Activated naive CD8-positive, alpha-beta T cell treated with anti-CD3 and anti-CD28 coated beads, Interleukin-2, amount 10 ng/mL, durations not matched to agents 7 days and 5 days (primary cell): ENCODE results near the gene DSC1. TPM values are rescaled to one million over a fixed set of nuclear protein-coding genes. Genes with fewer than 3 reads are reported as not detected.

ENCODE experiments used
- ATAC-seq: fragments of 150-1000 bp; cut with Tn5 transposase; one replicate; pipeline ENCODE4 v1.10.0; 2021; ENCODE audit warnings: low read depth, moderate library complexity
- POLR2A ChIA-PET: fragments of 350-600 bp; sonication (Branson Sonifier 250); formaldehyde crosslinking; loops from one replicate; lab custom pipeline; 2021; ENCODE audit warnings: antibody characterized with exemption; lab: Charles Lee
- DNase-seq: peaks from one replicate; pipeline ENCODE4 v3.0.0; 2021
- H3K27ac Mint-ChIP-seq: one replicate; pipeline ENCODE4 v1.8.0; 2022; ENCODE audit warnings: mild to moderate bottlenecking, mixed read lengths
- H3K27me3 Mint-ChIP-seq: one replicate; pipeline ENCODE4 v1.8.0; 2022; ENCODE audit warnings: mild to moderate bottlenecking, moderate library complexity, mixed read lengths
- H3K36me3 Mint-ChIP-seq: one replicate; pipeline ENCODE4 v1.8.0; 2021; ENCODE audit warnings: mild to moderate bottlenecking, mixed read lengths
- H3K4me1 Mint-ChIP-seq: one replicate; pipeline ENCODE4 v1.8.0; 2021; ENCODE audit warnings: mixed read lengths
- H3K4me3 Mint-ChIP-seq: one replicate; pipeline ENCODE4 v1.8.0; 2022; ENCODE audit warnings: mild to moderate bottlenecking, moderate library complexity, mixed read lengths
- H3K9me3 Mint-ChIP-seq: one replicate; pipeline ENCODE4 v1.8.0; 2021; ENCODE audit warnings: mixed read lengths
- total RNA-seq, 2 experiments: library from RNA; stranded (reverse); gene quantifications; one replicate each; pipeline ENCODE4 v1.2.3, GENCODE V29; 2021

The DSC1 gene, protein sequence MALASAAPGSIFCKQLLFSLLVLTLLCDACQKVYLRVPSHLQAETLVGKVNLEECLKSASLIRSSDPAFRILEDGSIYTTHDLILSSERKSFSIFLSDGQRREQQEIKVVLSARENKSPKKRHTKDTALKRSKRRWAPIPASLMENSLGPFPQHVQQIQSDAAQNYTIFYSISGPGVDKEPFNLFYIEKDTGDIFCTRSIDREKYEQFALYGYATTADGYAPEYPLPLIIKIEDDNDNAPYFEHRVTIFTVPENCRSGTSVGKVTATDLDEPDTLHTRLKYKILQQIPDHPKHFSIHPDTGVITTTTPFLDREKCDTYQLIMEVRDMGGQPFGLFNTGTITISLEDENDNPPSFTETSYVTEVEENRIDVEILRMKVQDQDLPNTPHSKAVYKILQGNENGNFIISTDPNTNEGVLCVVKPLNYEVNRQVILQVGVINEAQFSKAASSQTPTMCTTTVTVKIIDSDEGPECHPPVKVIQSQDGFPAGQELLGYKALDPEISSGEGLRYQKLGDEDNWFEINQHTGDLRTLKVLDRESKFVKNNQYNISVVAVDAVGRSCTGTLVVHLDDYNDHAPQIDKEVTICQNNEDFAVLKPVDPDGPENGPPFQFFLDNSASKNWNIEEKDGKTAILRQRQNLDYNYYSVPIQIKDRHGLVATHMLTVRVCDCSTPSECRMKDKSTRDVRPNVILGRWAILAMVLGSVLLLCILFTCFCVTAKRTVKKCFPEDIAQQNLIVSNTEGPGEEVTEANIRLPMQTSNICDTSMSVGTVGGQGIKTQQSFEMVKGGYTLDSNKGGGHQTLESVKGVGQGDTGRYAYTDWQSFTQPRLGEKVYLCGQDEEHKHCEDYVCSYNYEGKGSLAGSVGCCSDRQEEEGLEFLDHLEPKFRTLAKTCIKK
- under 1 TPM; 0.61 to 0.71 TPM for total RNA-seq

GRCh38 chr18:31162825-31163435, at the start of gene DSC1:
DSC1 (minus strand) TSS chr18:31162856; CDS start chr18:31162594, 262 bp downstream.
- ATAC-seq (peak; percentile 36), DNase-seq (no peak)
- Mint-ChIP-seq H3K4me1 (peaks cover 6% of the 10 kb centered on the region), H3K36me3 (no peaks in the 10 kb centered on the region), H3K27me3 (no peaks in the 10 kb centered on the region), H3K27ac (peak within 1 kb of the TSS; percentile 78), H3K4me3 (peak within 1 kb of the TSS; percentile 53), H3K9me3 (no peaks in the 10 kb centered on the region)
- POLR2A ChIA-PET = no interaction called here

DNA sequence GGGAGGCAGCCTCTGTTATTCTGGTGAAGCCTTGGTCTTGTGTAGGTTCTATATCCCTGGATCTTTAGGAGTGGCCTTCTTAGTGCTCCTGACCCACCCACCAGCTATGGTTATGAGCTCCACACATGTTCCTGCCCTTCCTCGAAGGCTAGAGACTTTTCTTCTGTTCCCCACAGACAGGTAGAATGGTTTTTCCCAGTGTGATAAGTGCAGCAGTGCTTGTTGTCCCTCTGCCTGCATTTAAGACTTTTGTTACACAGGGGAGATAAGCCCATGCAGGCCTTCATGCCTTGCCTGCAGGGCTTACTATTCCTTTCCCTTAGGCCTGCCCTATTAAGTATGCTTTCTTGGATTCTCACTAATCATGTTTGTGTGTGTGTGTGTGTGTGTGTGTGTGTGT, 48.4 kb upstream of the DSC1 start:
- peaks cover 3% of the 10 kb centered on the region for H3K9me3 Mint-ChIP-seq
- POLR2A ChIA-PET = no interaction called here
- DNase-seq (no peak), ATAC-seq (no peak)
- no peaks in the 10 kb centered on the region for H3K27me3 Mint-ChIP-seq
- H3K4me1 Mint-ChIP-seq = no peaks in the 10 kb centered on the region
- H3K36me3 Mint-ChIP-seq = no peaks in the 10 kb centered on the region
- H3K27ac Mint-ChIP-seq = no peak overlapping the region
- no peak overlapping the region for H3K4me3 Mint-ChIP-seq

GRCh38 chr18:31209041-31209440, 46.4 kb upstream of the DSC1 start:
- no peaks in the 10 kb centered on the region for H3K27me3 Mint-ChIP-seq
- ATAC-seq (no peak), DNase-seq (no peak)
- POLR2A ChIA-PET = no interaction called here
- no peaks in the 10 kb centered on the region for H3K4me1 Mint-ChIP-seq
- no peaks in the 10 kb centered on the region for H3K36me3 Mint-ChIP-seq
- no peaks in the 10 kb centered on the region for H3K9me3 Mint-ChIP-seq
- H3K27ac Mint-ChIP-seq = no peak overlapping the region
- no peak overlapping the region for H3K4me3 Mint-ChIP-seq

DNA sequence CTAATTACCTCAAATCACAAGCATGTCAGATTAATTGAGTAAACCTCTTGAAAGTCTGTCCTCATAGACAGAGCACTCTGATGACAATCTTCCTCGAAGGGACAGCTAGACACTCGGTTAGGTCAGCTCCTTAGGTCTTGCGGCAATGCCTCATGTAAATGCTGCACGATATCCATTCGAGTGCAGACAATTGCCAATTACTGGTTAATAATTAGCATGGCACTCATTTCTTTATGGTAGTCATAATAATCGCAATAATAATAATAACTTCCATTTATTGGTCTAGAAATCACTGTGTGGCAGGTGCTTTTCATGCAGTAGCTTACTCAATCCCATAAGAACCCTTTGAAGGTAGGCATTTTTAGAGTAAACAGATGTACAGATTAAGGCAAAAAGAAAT, 44.7 kb upstream of the DSC1 start:
- Mint-ChIP-seq H3K4me3 (no peak overlapping the region), H3K36me3 (no peaks in the 10 kb centered on the region), H3K4me1 (no peaks in the 10 kb centered on the region), H3K9me3 (no peaks in the 10 kb centered on the region), H3K27ac (no peak overlapping the region), H3K27me3 (no peaks in the 10 kb centered on the region)
- DNase-seq (no peak), ATAC-seq (no peak)
- POLR2A ChIA-PET = no interaction called here

- H3K27me3 Mint-ChIP-seq = no peaks in the 10 kb centered on the region
- no peaks in the 10 kb centered on the region for H3K4me1 Mint-ChIP-seq
- DNase-seq = no peak
- H3K9me3 Mint-ChIP-seq = no peaks in the 10 kb centered on the region
- no peaks in the 10 kb centered on the region for H3K36me3 Mint-ChIP-seq
- no peak for ATAC-seq
- POLR2A ChIA-PET = no interaction called here
- no peak overlapping the region for H3K27ac Mint-ChIP-seq
- no peak overlapping the region for H3K4me3 Mint-ChIP-seq
Observed at GRCh38 chr18:31206787-31207381, 44.2 kb upstream of the DSC1 start.

DNA sequence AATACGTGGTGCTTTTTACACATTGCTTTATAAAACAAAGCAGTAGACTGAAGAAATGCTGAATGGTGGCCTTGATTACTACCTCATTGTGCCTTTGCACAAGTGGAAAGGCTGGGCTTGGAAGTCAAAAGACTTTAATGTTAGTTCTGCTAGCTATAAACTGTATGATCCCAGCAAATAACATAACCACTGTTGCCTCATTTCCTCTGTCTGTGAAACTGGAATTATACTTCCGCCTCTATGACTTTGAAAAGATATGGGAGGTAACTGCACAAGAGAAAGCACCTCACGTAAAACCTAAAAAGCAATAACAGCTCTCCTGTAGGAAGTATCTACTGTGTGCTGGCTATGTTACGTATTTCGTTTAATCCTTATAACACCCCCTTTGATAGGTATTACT, 43.4 kb upstream of the DSC1 start:
- ATAC-seq (no peak), DNase-seq (no peak)
- Mint-ChIP-seq H3K27ac (no peak overlapping the region), H3K9me3 (no peaks in the 10 kb centered on the region), H3K36me3 (no peaks in the 10 kb centered on the region), H3K4me3 (no peak overlapping the region), H3K27me3 (no peaks in the 10 kb centered on the region), H3K4me1 (no peaks in the 10 kb centered on the region)
- POLR2A ChIA-PET = no interaction called here

DNA sequence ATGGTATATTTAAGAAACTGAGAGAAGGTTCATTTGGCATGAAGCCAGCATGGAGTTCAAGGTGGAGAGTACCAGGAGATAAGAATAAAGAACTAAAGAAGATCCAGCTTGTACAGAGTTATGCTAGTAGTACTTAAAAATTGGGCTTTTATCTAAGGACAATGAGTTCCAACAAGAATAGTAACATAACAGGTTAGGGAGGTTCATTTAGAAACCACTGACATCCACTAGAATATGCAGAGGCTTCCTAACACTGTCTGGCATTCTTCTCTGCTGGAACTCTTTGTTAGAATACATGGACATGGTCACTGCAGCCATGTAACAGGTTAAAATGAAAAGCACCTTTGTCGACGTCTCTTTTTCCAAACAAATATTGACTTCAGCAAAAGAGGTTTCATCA, 42.6 kb upstream of the DSC1 start:
- Mint-ChIP-seq H3K4me3 (no peak overlapping the region), H3K9me3 (no peaks in the 10 kb centered on the region), H3K4me1 (no peaks in the 10 kb centered on the region), H3K36me3 (no peaks in the 10 kb centered on the region), H3K27me3 (no peaks in the 10 kb centered on the region), H3K27ac (no peak overlapping the region)
- ATAC-seq = no peak
- DNase-seq = no peak
- POLR2A ChIA-PET = no interaction called here

DNA sequence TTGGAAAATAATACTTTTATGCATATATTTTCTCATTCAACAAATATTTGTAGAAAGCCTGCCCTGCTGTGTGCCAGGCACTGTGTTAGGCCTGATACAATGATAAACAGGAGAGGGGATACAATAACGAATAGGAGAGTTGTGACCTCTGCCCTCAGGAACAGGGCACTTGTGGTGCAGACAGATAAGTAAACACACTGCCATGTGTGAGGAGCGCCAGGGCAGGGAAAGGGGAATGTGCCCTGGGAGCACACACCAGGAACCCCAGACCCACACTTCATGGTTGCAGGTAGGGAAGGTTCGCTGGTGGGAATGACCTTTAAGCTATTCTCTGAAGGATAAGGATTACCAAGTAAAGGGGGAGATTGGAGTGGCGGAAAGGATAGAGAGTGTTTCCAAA, 42.2 kb upstream of the DSC1 start:
- H3K4me1 Mint-ChIP-seq = no peaks in the 10 kb centered on the region
- no peak overlapping the region for H3K4me3 Mint-ChIP-seq
- no peak for ATAC-seq
- POLR2A ChIA-PET = no interaction called here
- no peak for DNase-seq
- no peaks in the 10 kb centered on the region for H3K27me3 Mint-ChIP-seq
- H3K9me3 Mint-ChIP-seq = no peaks in the 10 kb centered on the region
- no peaks in the 10 kb centered on the region for H3K36me3 Mint-ChIP-seq
- no peak overlapping the region for H3K27ac Mint-ChIP-seq

DNA sequence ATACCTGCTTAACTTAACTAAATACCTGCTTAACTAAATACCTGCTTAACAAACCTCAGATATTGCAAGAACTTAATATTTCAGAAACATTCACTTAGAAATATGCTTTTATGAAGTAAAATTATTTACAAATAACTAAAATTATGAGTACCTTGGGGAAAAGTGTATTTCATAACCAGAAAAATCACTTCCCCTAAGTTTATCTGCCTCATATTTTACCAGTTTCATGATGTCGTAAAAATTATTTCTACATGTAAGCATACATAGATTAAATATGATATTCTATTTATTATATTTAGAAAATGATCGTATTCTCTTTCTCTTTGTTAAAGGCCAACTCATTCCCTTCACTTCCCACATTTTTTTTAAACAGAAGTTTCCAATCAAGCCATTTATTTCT, 41.5 kb upstream of the DSC1 start:
- POLR2A ChIA-PET = no interaction called here
- no peak for ATAC-seq
- no peak overlapping the region for H3K4me3 Mint-ChIP-seq

GRCh38 chr18:31203794-31204148, 41.1 kb upstream of the DSC1 start:
- Mint-ChIP-seq H3K4me3 (no peak overlapping the region), H3K36me3 (no peaks in the 10 kb centered on the region), H3K27me3 (no peaks in the 10 kb centered on the region), H3K27ac (no peak overlapping the region), H3K9me3 (no peaks in the 10 kb centered on the region), H3K4me1 (no peaks in the 10 kb centered on the region)
- ATAC-seq (no peak), DNase-seq (no peak)
- POLR2A ChIA-PET = no interaction called here

More for the DNA sequence above, 41.5 kb upstream of the DSC1 start:
- DNase-seq = no peak
- Mint-ChIP-seq H3K36me3 (no peaks in the 10 kb centered on the region), H3K27me3 (no peaks in the 10 kb centered on the region), H3K27ac (no peak overlapping the region), H3K4me1 (no peaks in the 10 kb centered on the region), H3K9me3 (no peaks in the 10 kb centered on the region)

- DNase-seq (no peak), ATAC-seq (no peak)
- H3K9me3 Mint-ChIP-seq = no peaks in the 10 kb centered on the region
- H3K36me3 Mint-ChIP-seq = no peaks in the 10 kb centered on the region
- no peaks in the 10 kb centered on the region for H3K4me1 Mint-ChIP-seq
- POLR2A ChIA-PET = no interaction called here
- H3K27ac Mint-ChIP-seq = no peak overlapping the region
- no peak overlapping the region for H3K4me3 Mint-ChIP-seq
- H3K27me3 Mint-ChIP-seq = no peaks in the 10 kb centered on the region
Observed at GRCh38 chr18:31203096-31203793, 40.6 kb upstream of the DSC1 start.

GRCh38 chr18:31199190-31199769, 36.6 kb upstream of the DSC1 start:
- ATAC-seq = no peak
- no peak overlapping the region for H3K4me3 Mint-ChIP-seq
- POLR2A ChIA-PET = no interaction called here
- H3K27ac Mint-ChIP-seq = no peak overlapping the region
- no peak for DNase-seq
- H3K9me3 Mint-ChIP-seq = peaks cover 3% of the 10 kb centered on the region
- no peaks in the 10 kb centered on the region for H3K27me3 Mint-ChIP-seq
- no peaks in the 10 kb centered on the region for H3K36me3 Mint-ChIP-seq
- H3K4me1 Mint-ChIP-seq = no peaks in the 10 kb centered on the region

GRCh38 chr18:31197676-31198075, 35.0 kb upstream of the DSC1 start:
- Mint-ChIP-seq H3K4me1 (no peaks in the 10 kb centered on the region), H3K9me3 (peaks cover 3% of the 10 kb centered on the region), H3K36me3 (no peaks in the 10 kb centered on the region), H3K27me3 (no peaks in the 10 kb centered on the region), H3K4me3 (no peak overlapping the region), H3K27ac (no peak overlapping the region)
- POLR2A ChIA-PET = no interaction called here
- ATAC-seq (no peak), DNase-seq (no peak)
